Kidney (tissue), 14 donors: ENCODE measurements around the gene DLG2. TPM values are rescaled to one million over a fixed set of nuclear protein-coding genes. Genes with fewer than 3 reads are reported as not detected.
A peak's percentile ranks its signal among the peaks of the same experiment; 100 is the strongest.

Experiments
- DNase-seq, 5 donors: peaks; one replicate each; pipeline ENCODE4 v3.0.0-alpha.2; 2013 to 2020
- FAIRE-seq: peaks from 2 replicates; lab custom pipeline; 2012; peaks lifted over from hg19 to GRCh38; lab: Jason Lieb, UNC
- H3K27ac ChIP-seq, 2 donors: one replicate each; pipeline ENCODE4 v1.7.0; 2013; ENCODE audit warnings: low read depth in 2 of 2, low read length in 2 of 2, inconsistent platforms in 1 of 2
- H3K27me3 ChIP-seq: one replicate; pipeline ENCODE4 v1.7.1; 2013; ENCODE audit warnings: low read length, inconsistent platforms; ENCODE audit not compliant: control insufficient read depth, insufficient read depth
- H3K36me3 ChIP-seq, 3 donors: one replicate each; pipeline versions ENCODE4 v1.7.0 to v1.7.1; 2013; ENCODE audit warnings: low read length in 3 of 3, control low read depth in 1 of 3, inconsistent platforms in 1 of 3; ENCODE audit not compliant: insufficient read depth in 3 of 3, control insufficient read depth in 2 of 3
- H3K4me1 ChIP-seq, 3 donors: one replicate each; pipeline versions ENCODE4 v1.7.0 to v1.7.1; 2013; ENCODE audit warnings: low read length in 3 of 3, inconsistent platforms in 1 of 3, low read depth in 1 of 3; ENCODE audit not compliant: control insufficient read depth in 2 of 3, insufficient read depth in 2 of 3
- H3K4me3 ChIP-seq, 3 donors: one replicate each; pipeline versions ENCODE4 v1.7.0 to v1.8.1; 2013; ENCODE audit warnings: low read length in 3 of 3, control low read depth in 1 of 3, inconsistent platforms in 1 of 3
- H3K9ac ChIP-seq, 3 donors: one replicate each; pipeline versions ENCODE4 v1.7.0 to v1.7.1; 2013; ENCODE audit warnings: low read length in 3 of 3, control low read depth in 1 of 3, inconsistent platforms in 1 of 3
- H3K9me3 ChIP-seq, 3 donors: one replicate each; pipeline versions ENCODE4 v1.7.0 to v1.7.1; 2013; ENCODE audit warnings: low read length in 3 of 3, control low read depth in 1 of 3, inconsistent platforms in 1 of 3; ENCODE audit not compliant: control insufficient read depth in 2 of 3, insufficient read depth in 1 of 3
- intact Hi-C: fragments of 100-400 bp; cut with DNase I; formaldehyde crosslinking; loops from one replicate; pipeline ENCODE4 v1.11.1; 2022
- polyA plus RNA-seq: library from polyadenylated mRNA; stranded (reverse); fragments of 350-450 nt; fragmentation: Illumina TruSeq; extraction: RNeasy Lipid Tissue Mini Kit (QIAGEN cat#74804); gene quantifications from one replicate; pipeline ENCODE4 v1.2.3, GENCODE V29; 2014; ENCODE audit warnings: low read depth, low replicate concordance; ENCODE audit not compliant: insufficient read depth
- total RNA-seq: library from RNA; stranded (reverse); fragmentation: NEBNext Ultra II Directional; extraction: Animal tissue kit (Norgen Biotek cat#: 25700); gene quantifications from one replicate; pipeline ENCODE4 v1.2.1, GENCODE V29; 2021
- TF ChIP-seq, protein P1 (sequence below): IDR thresholded peaks from 3 replicates; pipeline ENCODE4 v1.5.1; 2012; ENCODE audit warnings: mild to moderate bottlenecking, moderate library complexity, borderline replicate concordance; ENCODE audit not compliant: insufficient read depth; ENCODE audit errors: extremely low read depth
- donor health status: control.
- donor health status: control.
- donor health status: control.
- donor health status: control.
- donor health status: control.
- donor health status: DM: yes; HTN: yes; CAD: no.
- donor health status: Normal renal cell carcinoma (clear cell type).

DLG2 gene
- total and polyA plus RNA-seq, 2 donors from 2014 or later, result 2.9 to 7.2 TPM

DNA sequence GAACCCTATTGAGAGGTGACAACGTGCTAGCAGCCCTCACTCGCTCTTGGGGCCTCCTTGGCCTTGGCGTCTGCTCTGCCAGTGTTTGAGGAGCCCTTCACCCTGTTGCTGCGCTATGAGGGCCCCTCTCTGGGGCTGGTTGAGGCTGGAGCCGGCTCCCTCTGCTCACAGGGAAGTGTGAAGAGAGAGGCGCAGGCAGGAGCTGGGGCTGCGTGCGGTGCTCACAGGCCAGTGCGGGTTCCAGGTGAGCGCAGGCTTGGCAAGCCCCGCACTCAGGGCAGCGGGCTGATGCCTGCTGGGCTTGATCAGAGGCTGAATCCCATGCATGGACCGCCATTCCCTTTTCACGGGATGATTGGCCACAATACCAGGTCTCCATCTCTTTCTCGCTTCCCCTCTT, 90.7 kb downstream of the DLG2 start:
- Histone ChIP-seq H3K4me1 (no peaks in the 10 kb centered on the region), H3K4me3 (no peak overlapping the region), H3K27me3 (no peaks in the 10 kb centered on the region), H3K9ac (no peak overlapping the region), H3K36me3 (no peaks in the 10 kb centered on the region), H3K9me3 (peaks cover 0 to 8% (median 0%) of the 10 kb centered on the region in 3 donors), H3K27ac (no peak overlapping the region)
- DNase-seq (peak in 1 of 5 donors; percentile 45), FAIRE-seq (no peak)
- intact Hi-C loops, result no loop called here
- TF ChIP-seq, protein P1, sequence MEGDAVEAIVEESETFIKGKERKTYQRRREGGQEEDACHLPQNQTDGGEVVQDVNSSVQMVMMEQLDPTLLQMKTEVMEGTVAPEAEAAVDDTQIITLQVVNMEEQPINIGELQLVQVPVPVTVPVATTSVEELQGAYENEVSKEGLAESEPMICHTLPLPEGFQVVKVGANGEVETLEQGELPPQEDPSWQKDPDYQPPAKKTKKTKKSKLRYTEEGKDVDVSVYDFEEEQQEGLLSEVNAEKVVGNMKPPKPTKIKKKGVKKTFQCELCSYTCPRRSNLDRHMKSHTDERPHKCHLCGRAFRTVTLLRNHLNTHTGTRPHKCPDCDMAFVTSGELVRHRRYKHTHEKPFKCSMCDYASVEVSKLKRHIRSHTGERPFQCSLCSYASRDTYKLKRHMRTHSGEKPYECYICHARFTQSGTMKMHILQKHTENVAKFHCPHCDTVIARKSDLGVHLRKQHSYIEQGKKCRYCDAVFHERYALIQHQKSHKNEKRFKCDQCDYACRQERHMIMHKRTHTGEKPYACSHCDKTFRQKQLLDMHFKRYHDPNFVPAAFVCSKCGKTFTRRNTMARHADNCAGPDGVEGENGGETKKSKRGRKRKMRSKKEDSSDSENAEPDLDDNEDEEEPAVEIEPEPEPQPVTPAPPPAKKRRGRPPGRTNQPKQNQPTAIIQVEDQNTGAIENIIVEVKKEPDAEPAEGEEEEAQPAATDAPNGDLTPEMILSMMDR, result no peak

DNA sequence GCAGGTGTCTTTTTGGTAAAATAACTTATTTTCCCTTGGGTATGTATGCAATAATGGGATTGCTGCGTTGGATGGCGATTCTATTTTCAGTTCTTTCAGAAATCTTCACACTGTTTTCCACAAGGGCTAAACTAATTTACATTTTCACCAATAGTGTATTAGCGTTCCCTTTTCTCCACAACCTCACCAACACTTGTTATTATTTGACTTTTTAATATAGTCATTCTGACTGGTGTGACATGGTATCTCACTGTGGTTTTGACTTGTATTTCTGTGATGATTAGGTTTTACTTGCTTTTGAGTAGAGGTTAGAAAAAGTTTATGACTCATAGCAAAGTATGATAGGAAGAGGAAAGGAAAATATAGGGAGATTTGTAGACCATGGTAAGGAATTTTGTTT, 92.3 kb downstream of the DLG2 start:
- FAIRE-seq (no peak), DNase-seq (no peak)
- TF ChIP-seq, protein P1, result no peak
- H3K36me3 ChIP-seq, result no peaks in the 10 kb centered on the region
- H3K4me1 ChIP-seq, result no peaks in the 10 kb centered on the region
- H3K9ac ChIP-seq, result no peak overlapping the region
- peaks cover 0 to 8% (median 0%) of the 10 kb centered on the region in 3 donors for H3K9me3 ChIP-seq
- H3K27ac ChIP-seq, result no peak overlapping the region
- no peaks in the 10 kb centered on the region for H3K27me3 ChIP-seq
- no peak overlapping the region for H3K4me3 ChIP-seq
- intact Hi-C loops, result no loop called here

- no peak overlapping the region for H3K27ac ChIP-seq
- H3K4me3 ChIP-seq, result no peak overlapping the region
- intact Hi-C loops, result no loop called here
- H3K36me3 ChIP-seq, result no peaks in the 10 kb centered on the region
- H3K27me3 ChIP-seq, result no peaks in the 10 kb centered on the region
- H3K9me3 ChIP-seq, result peaks cover 0 to 8% (median 0%) of the 10 kb centered on the region in 3 donors
- DNase-seq, result peak in 2 of 5 donors; percentile 11 to 15
- no peak for FAIRE-seq
- no peaks in the 10 kb centered on the region for H3K4me1 ChIP-seq
- TF ChIP-seq, protein P1, result no peak
- H3K9ac ChIP-seq, result no peak overlapping the region
Observed at GRCh38 chr11:85531191-85531897, 95.8 kb downstream of the DLG2 start.
